H7 (cell line): ENCODE measurements around the gene F10. TPM values are rescaled to one million over a fixed set of nuclear protein-coding genes. Genes with fewer than 3 reads are reported as not detected.

ENCODE experiments used
- DNase-seq: peaks from one replicate; pipeline ENCODE4 v3.0.0; 2012
- H3K27me3 ChIP-seq: 2 replicates; pipeline ENCODE4 v1.6.0; 2011; ENCODE audit warnings: mild to moderate bottlenecking, low read length; ENCODE audit not compliant: control insufficient read depth, insufficient read depth
- H3K36me3 ChIP-seq: replicated peaks from 2 replicates; pipeline ENCODE4 v1.5.1; 2011; ENCODE audit warnings: low read length; ENCODE audit not compliant: control insufficient read depth, insufficient read depth
- H3K4me3 ChIP-seq: 2 replicates; pipeline ENCODE4 v1.5.1; 2011; ENCODE audit warnings: low read depth, mild to moderate bottlenecking, control low read depth, low read length, moderate library complexity; ENCODE audit not compliant: insufficient read depth
- total RNA-seq: library from RNA; depleted of rRNA; stranded (reverse); fragments of >200 nt; shearing (Covaris generic); gene quantifications from 2 replicates; pipeline ENCODE4 v1.2.3, GENCODE V29; 2014

Gene F10
- total RNA-seq, 1 experiment from 2014 or later = 2.1 TPM

- no peak overlapping the region for H3K4me3 ChIP-seq
- H3K36me3 ChIP-seq = no peaks in the 10 kb centered on the region
- no peaks in the 10 kb centered on the region for H3K27me3 ChIP-seq
- DNase-seq = peak; percentile 84
Measured at GRCh38 chr13:113123226-113124201, 915 bp downstream of the F10 start.

GRCh38 chr13:113124211-113124970, 1.8 kb downstream of the F10 start:
- DNase-seq = peak; percentile 37
- H3K36me3 ChIP-seq = no peaks in the 10 kb centered on the region
- no peaks in the 10 kb centered on the region for H3K27me3 ChIP-seq

GRCh38 chr13:113125506-113126264, 3.1 kb downstream of the F10 start:
- Histone ChIP-seq H3K4me3 (no peak overlapping the region), H3K36me3 (no peaks in the 10 kb centered on the region), H3K27me3 (no peaks in the 10 kb centered on the region)
- DNase-seq = peak; percentile 14

More at GRCh38 chr13:113124211-113124970, 1.8 kb downstream of the F10 start:
- no peak overlapping the region for H3K4me3 ChIP-seq

- Histone ChIP-seq H3K27me3 (no peaks in the 10 kb centered on the region), H3K4me3 (no peak overlapping the region)
- DNase-seq = no peak
Measured at GRCh38 chr13:113126265-113127150, 3.9 kb downstream of the F10 start.

GRCh38 chr13:113129480-113129879, 6.9 kb downstream of the F10 start:
- Histone ChIP-seq H3K27me3 (no peaks in the 10 kb centered on the region), H3K36me3 (no peaks in the 10 kb centered on the region), H3K4me3 (no peak overlapping the region)
- DNase-seq = peak; percentile 86

More at GRCh38 chr13:113126265-113127150, 3.9 kb downstream of the F10 start:
- no peaks in the 10 kb centered on the region for H3K36me3 ChIP-seq

GRCh38 chr13:113129921-113130750, 7.5 kb downstream of the F10 start:
- Histone ChIP-seq H3K36me3 (no peaks in the 10 kb centered on the region), H3K27me3 (no peaks in the 10 kb centered on the region)
- DNase-seq = no peak

GRCh38 chr13:113135281-113135760, 12.7 kb downstream of the F10 start:
- Histone ChIP-seq H3K4me3 (no peak overlapping the region), H3K36me3 (no peaks in the 10 kb centered on the region), H3K27me3 (no peaks in the 10 kb centered on the region)
- DNase-seq = peak; percentile 16

More at GRCh38 chr13:113129921-113130750, 7.5 kb downstream of the F10 start:
- H3K4me3 ChIP-seq = no peak overlapping the region

- Histone ChIP-seq H3K36me3 (no peaks in the 10 kb centered on the region), H3K4me3 (no peak overlapping the region), H3K27me3 (no peaks in the 10 kb centered on the region)
- peak; percentile 66 for DNase-seq
Measured at GRCh38 chr13:113137691-113138298, 15.2 kb downstream of the F10 start.

- Histone ChIP-seq H3K36me3 (no peaks in the 10 kb centered on the region), H3K27me3 (no peaks in the 10 kb centered on the region), H3K4me3 (no peak overlapping the region)
- DNase-seq = peak; percentile 28
Measured at GRCh38 chr13:113138792-113139551, 16.4 kb downstream of the F10 start.

GRCh38 chr13:113139577-113139976, 17.0 kb downstream of the F10 start:
- Histone ChIP-seq H3K36me3 (no peaks in the 10 kb centered on the region), H3K4me3 (no peak overlapping the region), H3K27me3 (no peaks in the 10 kb centered on the region)
- peak; percentile 25 for DNase-seq

GRCh38 chr13:113140677-113141600, 18.3 kb downstream of the F10 start:
- DNase-seq = peak; percentile 48
- no peaks in the 10 kb centered on the region for H3K36me3 ChIP-seq
- H3K4me3 ChIP-seq = no peak overlapping the region
- H3K27me3 ChIP-seq = no peaks in the 10 kb centered on the region
